ENCODE measurements around the gene ALDH1B1.
"Not testable (repeated sequence)": the region's sequence is repeated elsewhere in the genome, so short reads cannot be mapped to it uniquely, and the experiment has no call there.

Gene ALDH1B1

GRCh38 chr9:38360839-38361472 lies 31.5 kb upstream of the ALDH1B1 start:
- no peak for DNase-seq (ENCODE audit: low read depth in 1 of 2, low spot score in 1 of 2)

DNA sequence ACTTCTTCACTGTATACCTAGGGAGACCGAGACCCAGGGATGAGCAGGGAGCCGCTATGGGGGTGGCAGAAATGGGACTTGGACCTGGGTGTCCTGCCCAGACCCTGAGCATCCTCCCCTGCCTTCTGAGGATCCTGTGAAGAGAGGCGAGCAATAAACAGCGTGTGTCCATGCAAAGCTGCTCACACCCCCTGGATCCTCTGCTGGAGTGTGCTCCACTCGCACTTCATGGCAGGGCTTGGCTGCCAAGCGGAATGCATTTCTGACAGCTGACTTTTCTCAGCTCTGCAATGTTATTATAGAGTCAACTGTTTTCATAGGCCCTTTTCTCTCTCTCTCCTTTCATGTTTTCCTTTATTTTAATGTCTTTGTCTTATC lies 31.0 kb upstream of the ALDH1B1 start:
- no peak for DNase-seq (ENCODE audit: low read depth in 1 of 2, low spot score in 1 of 2)

DNA sequence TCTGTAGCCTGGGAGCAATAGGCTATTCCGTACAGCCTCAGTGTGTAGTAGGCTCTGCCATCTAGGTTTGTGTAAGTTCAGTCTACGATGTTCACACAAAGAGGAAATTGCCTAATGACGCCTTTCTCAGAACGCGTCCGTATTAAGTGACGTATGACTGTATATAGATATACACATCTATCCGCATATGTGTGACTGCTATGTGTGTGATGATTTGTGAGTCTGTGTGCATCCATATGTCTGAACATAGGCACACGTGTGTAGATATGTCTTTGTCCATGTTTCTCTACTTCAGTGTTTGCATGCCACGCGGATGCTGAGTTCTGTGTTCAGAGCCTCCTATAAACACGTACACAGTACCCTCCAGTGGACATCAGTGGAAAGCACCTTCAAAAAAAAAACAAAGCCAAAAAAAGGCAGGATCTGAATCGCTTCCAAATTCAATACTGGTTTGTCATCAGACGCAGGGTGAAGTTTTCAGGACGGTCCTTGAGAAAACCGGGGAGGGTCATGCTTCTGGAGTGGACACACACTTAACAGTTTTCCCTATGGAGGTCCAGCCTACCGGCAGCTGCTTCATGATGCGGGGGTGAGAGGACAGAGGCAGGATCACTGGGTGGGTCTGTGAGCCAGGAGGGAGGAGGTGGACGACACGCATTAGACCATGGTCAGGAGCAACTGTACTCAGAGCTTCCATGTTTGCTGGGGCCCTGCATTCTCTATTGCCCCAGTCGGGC lies 29.5 kb upstream of the ALDH1B1 start:
- no peak for DNase-seq (ENCODE audit: low read depth in 1 of 2, low spot score in 1 of 2)

DNA sequence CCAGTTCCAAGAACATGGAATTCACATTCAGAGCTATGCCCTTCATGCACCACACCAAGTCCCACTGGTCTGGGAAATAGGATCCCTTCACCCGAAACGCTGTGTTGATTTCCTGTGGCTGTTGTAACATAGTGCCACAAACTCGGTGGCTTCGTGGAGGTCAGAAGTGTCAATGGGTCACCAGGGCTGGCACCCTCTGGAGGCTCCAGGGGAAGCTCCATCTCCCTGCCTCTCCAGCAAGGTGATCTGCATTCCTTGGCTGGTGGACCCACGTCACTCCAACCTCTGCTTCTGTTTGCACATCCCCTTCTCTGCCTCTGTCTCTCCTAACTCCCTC lies 28.9 kb upstream of the ALDH1B1 start:
- no peak for DNase-seq (ENCODE audit: low read depth in 1 of 2, low spot score in 1 of 2)

DNA sequence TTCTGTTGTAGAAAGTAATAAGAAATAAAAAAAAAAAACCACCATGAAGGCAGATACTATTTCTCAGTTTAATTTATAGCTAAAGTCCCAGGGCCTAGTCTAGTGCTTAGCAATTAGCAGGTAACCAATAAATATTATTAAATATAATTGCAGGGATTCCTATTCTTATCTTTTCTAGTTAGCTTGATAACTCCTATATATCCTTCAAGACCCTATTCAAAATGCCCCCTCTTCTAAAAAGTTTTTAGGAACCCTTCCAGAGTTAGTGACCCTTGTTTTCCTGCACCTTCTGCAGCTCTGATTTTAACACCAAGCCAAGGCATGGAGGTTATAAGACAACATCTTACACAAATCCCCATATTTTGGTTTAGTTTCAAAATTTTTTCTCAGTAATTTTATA lies 24.6 kb upstream of the ALDH1B1 start:
- DNase-seq (ENCODE audit: low read depth in 1 of 2, low spot score in 1 of 2): no peak

- DNase-seq (ENCODE audit: low read depth in 1 of 2, low spot score in 1 of 2): no peak
Measured at GRCh38 chr9:38368731-38369130, 23.8 kb upstream of the ALDH1B1 start.

- no peak for DNase-seq (ENCODE audit: low read depth in 1 of 2, low spot score in 1 of 2)
Measured at GRCh38 chr9:38370176-38370575, 22.3 kb upstream of the ALDH1B1 start.

GRCh38 chr9:38371495-38371894 lies 21.0 kb upstream of the ALDH1B1 start:
- no peak for DNase-seq (ENCODE audit: low read depth in 1 of 2, low spot score in 1 of 2)

DNA sequence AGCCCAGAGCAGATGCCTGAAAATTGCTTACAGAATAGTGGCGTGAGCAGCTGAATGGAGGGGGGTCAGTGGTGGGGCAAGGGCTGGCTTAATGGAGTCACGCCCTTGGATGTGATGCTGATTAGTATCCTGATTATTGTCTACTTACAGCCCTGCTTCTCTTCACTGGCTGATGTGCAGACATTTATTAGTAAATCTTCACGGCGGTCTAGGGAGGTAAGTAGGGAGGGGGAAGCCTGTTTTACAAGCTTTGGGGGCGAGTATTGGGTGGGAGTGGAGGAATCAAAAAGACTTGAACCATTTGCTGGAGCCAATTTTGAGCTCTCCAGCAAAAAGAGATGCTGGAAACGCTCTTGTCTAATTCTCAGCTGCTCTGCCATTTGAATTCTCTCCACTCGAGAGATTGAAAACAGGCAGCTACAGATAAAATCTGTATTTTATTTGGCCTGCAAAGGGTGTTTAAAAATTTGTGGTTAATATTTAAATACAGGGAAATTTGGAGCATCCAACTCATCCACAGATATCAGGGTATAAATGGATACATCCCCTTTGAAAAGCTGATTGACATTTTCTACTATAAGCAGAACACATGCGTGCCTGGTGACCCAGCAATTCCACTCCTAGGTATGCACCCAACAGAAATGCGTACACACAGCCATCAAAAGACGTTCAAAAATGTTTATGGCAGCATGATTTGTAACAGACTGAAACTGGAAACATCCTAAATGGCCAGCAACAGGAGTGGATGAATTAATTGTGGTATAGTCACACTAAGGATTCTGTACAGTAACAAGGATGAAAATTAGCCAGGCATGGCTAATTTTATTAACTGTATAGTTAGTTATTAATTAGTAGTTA lies 19.5 kb upstream of the ALDH1B1 start:
- no peak for DNase-seq (ENCODE audit: low read depth in 1 of 2, low spot score in 1 of 2)

DNA sequence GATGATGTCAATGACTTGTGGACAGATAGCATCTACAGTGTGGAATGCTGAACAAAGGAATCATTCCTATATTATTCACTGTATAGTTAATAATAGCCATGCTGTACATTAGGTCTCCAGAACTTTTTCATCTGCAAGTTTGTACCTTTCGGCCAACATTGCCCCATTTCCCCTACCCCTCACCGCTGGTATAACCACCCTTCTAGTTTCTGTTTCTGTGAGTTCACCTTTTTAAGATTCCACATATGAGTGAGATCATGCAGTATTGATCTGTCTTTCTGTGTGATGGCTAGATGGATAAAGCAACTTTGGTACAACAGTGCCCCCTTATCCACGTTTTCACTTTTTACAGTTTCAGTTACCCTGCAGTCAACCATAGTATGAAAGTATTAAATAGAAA lies 18.8 kb upstream of the ALDH1B1 start:
- no peak for DNase-seq (ENCODE audit: low read depth in 1 of 2, low spot score in 1 of 2)

- no peak for DNase-seq (ENCODE audit: low read depth in 1 of 2, low spot score in 1 of 2)
Measured at GRCh38 chr9:38374847-38375571, 17.5 kb upstream of the ALDH1B1 start.

- DNase-seq (ENCODE audit: low read depth in 1 of 2, low spot score in 1 of 2): no peak
Measured at GRCh38 chr9:38375572-38375963, 16.9 kb upstream of the ALDH1B1 start.

- no peak for DNase-seq (ENCODE audit: low read depth in 1 of 2, low spot score in 1 of 2)
Measured at GRCh38 chr9:38376021-38376670, 16.4 kb upstream of the ALDH1B1 start.

- DNase-seq (ENCODE audit: low read depth in 1 of 2, low spot score in 1 of 2): not testable (repeated sequence)
Measured at GRCh38 chr9:38377336-38378083, 15.0 kb upstream of the ALDH1B1 start.

GRCh38 chr9:38380230-38380871 lies 12.2 kb upstream of the ALDH1B1 start:
- DNase-seq (ENCODE audit: low read depth in 1 of 2, low spot score in 1 of 2): no peak

DNA sequence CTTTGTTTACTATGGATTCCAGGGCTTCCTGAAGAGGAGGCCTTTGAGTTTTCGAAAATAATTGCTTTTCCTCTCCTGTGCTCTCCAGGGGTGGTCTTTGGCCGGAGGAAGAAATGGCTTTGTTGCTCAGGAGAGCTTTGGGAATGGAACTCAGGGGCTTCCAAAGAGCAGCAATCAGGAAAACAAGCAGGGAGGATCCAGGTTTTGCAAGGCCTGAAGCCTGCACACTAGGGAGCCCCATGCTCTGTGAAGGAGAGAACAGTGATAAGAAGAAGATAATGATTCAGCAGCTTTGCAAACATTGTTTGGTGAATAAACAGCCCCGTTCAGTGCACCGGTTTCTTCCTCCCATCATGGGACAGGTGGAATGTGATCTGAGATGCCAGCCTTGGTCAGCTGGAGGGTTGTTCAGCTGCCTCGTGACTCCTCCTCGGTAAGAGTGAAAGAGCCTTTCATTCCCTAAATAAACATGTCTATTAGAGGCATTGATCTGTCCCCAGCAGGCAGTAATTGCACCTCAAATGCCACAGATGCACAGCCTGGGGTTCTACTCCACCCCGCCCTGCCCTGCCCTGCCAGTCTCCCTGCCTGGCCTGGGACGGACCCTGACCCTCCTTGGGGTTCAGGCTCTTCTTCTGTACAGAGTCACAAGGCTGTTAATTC lies 11.5 kb upstream of the ALDH1B1 start:
- DNase-seq (ENCODE audit: low read depth in 1 of 2, low spot score in 1 of 2): no peak

DNA sequence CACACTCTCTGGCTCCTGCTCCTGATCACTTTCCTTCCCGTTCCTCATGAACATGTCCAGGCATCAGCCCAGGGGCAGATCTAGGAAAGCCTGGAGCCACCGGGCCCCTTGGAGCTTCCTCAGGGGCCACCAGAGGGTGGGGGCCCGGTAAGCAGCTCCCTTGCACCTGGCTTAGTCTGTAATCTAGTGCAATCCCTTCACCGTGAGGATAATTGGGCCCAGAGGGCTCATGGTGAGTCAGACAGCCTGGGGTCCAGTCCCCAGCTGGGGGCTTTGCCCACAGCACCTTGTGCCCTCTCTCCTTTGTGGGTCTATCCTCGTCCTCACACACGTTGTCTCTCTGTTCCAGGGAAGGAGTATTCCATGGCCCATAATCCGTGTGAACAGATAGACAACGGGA lies 10.4 kb upstream of the ALDH1B1 start:
- DNase-seq (ENCODE audit: low read depth in 1 of 2, low spot score in 1 of 2): no peak

GRCh38 chr9:38384990-38385848 lies 7.3 kb upstream of the ALDH1B1 start:
- no peak for DNase-seq (ENCODE audit: low read depth in 1 of 2, low spot score in 1 of 2)

All from stimulated activated CD4-positive, alpha-beta T cell treated with anti-CD3 and anti-CD28 coated beads, Interleukin-15, amount 100 ng/mL, for 1 hour (primary cell).